Measurements from ENCODE around the gene UST.

Gene UST

DNA sequence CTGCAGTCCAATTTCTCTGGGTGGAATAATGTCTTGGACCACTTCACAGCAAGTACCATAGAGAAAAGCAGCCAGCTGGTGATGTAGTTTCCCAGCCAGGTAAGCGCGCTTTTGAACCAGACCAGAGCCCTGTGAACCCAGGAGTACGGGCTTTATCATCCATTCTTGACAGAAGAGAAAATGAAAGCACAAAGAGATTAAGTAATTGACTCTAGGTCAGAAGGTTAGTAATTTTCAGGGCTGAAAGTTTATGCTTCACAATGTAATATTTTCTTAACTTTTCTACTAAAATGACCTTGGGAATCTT, 7.1 kb upstream of the UST start:
- no peak for DNase-seq (ENCODE audit: low spot score)
- in situ Hi-C loops (cut with MboI; ENCODE audit: low pct_unique_long_range_greater_than_20kb, low sequenced_read_pairs, unreplicated experiment), result loop anchor here (25.0 kb wide), 1 partner anchor 198 kb away; no protein-coding TSS in a partner anchor
- TF ChIP-seq, protein P1, sequence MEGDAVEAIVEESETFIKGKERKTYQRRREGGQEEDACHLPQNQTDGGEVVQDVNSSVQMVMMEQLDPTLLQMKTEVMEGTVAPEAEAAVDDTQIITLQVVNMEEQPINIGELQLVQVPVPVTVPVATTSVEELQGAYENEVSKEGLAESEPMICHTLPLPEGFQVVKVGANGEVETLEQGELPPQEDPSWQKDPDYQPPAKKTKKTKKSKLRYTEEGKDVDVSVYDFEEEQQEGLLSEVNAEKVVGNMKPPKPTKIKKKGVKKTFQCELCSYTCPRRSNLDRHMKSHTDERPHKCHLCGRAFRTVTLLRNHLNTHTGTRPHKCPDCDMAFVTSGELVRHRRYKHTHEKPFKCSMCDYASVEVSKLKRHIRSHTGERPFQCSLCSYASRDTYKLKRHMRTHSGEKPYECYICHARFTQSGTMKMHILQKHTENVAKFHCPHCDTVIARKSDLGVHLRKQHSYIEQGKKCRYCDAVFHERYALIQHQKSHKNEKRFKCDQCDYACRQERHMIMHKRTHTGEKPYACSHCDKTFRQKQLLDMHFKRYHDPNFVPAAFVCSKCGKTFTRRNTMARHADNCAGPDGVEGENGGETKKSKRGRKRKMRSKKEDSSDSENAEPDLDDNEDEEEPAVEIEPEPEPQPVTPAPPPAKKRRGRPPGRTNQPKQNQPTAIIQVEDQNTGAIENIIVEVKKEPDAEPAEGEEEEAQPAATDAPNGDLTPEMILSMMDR (IDR thresholded peaks at IDR 0.05; ENCODE audit: extremely low read depth, insufficient read depth, missing control alignments), result no peak

DNA sequence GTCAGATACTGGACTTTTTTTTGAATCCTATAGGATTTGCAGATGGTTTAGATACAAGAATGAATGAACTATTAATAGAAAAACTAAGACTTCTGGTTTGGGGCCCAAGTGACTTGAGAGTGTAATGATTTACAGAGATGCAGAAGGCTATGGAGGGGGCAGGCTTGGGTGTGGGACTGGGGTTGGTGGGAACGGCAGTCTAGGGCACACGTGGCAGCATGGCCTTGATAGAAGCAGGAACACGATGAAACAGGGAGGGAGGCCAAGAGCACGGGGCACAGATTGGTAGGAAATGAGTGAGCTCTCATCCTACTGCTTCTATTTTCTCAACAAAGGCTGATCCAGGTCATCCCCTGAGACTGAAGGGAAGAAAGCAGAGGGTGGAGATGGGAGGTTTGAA, 3.4 kb upstream of the UST start:
- TF ChIP-seq, protein P1 (IDR thresholded peaks at IDR 0.05; ENCODE audit: extremely low read depth, insufficient read depth, missing control alignments), result no peak
- DNase-seq (ENCODE audit: low spot score), result no peak
- in situ Hi-C loops (cut with MboI; ENCODE audit: low pct_unique_long_range_greater_than_20kb, low sequenced_read_pairs, unreplicated experiment), result loop anchor here (25.0 kb wide), 1 partner anchor 194 kb away; no protein-coding TSS in a partner anchor

DNA sequence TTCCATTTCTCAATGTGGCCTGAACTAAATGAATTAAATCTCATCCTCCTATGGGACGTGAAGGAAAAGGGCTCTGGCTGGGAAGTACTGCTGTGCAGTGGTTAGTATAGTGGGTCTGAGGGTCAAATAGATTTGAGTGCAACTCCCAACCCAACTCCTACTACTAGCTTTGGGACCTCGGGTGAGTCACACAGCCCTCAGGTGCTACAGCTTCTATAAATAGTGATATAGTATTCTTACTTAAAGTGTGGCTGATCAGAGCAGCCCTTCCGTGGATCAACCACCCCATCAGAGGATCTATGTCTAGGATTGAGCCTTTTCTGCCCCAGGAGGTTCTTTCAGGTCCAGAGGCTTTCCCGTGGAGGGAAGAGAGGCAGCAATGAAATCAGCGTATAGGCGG, 904 bp upstream of the UST start:
- in situ Hi-C loops (cut with MboI; ENCODE audit: low pct_unique_long_range_greater_than_20kb, low sequenced_read_pairs, unreplicated experiment), result loop anchor here (25.0 kb wide), 1 partner anchor 191 kb away; no protein-coding TSS in a partner anchor
- DNase-seq (ENCODE audit: low spot score), result no peak
- TF ChIP-seq, protein P1 (IDR thresholded peaks at IDR 0.05; ENCODE audit: extremely low read depth, insufficient read depth, missing control alignments), result no peak

DNA sequence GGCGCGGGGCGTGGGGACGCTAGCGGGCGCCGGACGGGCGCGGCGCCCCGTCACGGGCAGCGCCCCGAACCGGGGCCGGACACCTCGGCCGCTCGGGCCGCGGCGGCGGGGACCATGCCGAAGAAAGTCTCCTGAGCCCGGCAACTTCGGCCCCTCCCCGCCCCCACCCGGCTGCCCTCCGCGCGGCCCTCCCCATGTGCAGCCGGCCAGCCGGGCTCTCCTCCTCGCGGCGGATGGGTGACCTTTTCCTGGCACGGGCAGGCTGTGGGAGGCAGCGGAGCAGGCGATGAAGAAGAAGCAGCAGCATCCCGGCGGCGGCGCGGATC, 278 bp downstream of the UST start:
- in situ Hi-C loops (cut with MboI; ENCODE audit: low pct_unique_long_range_greater_than_20kb, low sequenced_read_pairs, unreplicated experiment), result loop anchor here (25.0 kb wide), 1 partner anchor 190 kb away; no protein-coding TSS in a partner anchor
- DNase-seq (ENCODE audit: low spot score), result peak; percentile 33
- TF ChIP-seq, protein P1 (IDR thresholded peaks at IDR 0.05; ENCODE audit: extremely low read depth, insufficient read depth, missing control alignments), result no peak

DNA sequence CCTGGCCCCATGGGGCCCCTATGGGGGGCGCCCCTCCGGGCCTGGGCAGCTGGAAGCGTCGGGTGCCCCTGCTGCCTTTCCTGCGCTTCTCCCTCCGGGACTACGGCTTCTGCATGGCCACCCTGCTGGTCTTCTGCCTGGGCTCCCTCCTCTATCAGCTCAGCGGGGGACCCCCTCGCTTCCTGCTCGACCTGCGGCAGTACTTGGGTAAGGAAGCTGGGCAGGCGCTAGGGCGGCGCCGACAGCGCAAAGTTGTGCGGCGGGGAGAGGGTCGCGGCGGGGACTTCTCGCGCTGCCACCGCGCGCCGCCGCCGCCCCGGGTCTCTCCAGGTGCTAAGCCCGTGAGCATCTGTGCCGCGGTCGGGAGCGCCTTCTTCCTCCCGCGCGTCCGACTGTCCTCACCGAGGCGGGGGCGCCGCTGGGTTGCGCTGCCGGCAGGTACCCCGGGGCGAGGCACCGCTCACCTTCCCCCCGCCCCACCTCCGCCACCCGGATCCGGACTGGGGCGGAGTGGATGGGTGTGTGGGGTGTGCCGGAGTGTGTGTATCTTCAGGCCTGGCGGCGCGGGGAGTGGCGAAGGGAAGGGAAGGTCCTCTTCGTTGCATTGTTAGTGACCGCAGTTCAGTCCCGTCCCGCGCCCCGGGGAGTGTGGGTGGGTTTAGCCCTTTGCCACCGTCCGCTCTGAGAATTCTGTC, 788 bp downstream of the UST start:
- TF ChIP-seq, protein P1 (IDR thresholded peaks at IDR 0.05; ENCODE audit: extremely low read depth, insufficient read depth, missing control alignments), result peak; percentile 22
- in situ Hi-C loops (cut with MboI; ENCODE audit: low pct_unique_long_range_greater_than_20kb, low sequenced_read_pairs, unreplicated experiment), result loop anchor here (25.0 kb wide), 1 partner anchor 190 kb away; no protein-coding TSS in a partner anchor

DNA sequence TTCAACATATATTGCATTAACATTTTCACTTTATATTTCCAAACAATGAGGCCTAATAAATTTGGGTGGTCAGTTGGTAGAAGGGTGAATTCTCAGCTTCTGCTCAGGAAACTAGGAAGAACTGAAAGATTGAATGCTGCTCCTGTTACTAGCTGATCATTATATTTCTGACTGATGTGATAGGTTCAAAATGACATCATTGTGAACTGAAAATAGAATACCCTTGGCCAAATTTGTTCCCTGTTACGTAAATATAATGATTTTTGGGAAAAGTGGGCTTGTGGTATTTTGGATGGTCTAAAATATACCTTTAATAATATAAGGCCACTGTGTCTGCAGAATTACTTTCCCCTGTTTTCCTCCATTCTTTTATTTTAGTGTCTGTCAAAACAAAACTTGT, 2.8 kb downstream of the UST start:
- in situ Hi-C loops (cut with MboI; ENCODE audit: low pct_unique_long_range_greater_than_20kb, low sequenced_read_pairs, unreplicated experiment), result loop anchor here (25.0 kb wide), 1 partner anchor 188 kb away; no protein-coding TSS in a partner anchor
- TF ChIP-seq, protein P1 (IDR thresholded peaks at IDR 0.05; ENCODE audit: extremely low read depth, insufficient read depth, missing control alignments), result no peak
- DNase-seq (ENCODE audit: low spot score), result no peak

More for the DNA sequence above, 788 bp downstream of the UST start:
- peak; percentile 46 for DNase-seq (ENCODE audit: low spot score)
